HFF-Myc (cell line): ENCODE data around the gene BMPR1B.

ENCODE experiments used
- DNase-seq: peaks from one replicate; pipeline ENCODE4 v3.0.0-alpha.2; 2011; ENCODE audit warnings: low read depth; ENCODE audit errors: extremely low read depth
- H3K4me3 ChIP-seq: replicated peaks from 2 replicates; pipeline ENCODE4 v1.5.1; 2011; ENCODE audit warnings: low read depth, mild to moderate bottlenecking, control low read depth, low read length
- TF ChIP-seq, protein P1 (sequence below): IDR thresholded peaks from 2 replicates; pipeline ENCODE4 v1.5.1; 2012; ENCODE audit warnings: mild to moderate bottlenecking, low read depth, low read length, control low read depth; ENCODE audit errors: missing control alignments

The BMPR1B gene

DNA sequence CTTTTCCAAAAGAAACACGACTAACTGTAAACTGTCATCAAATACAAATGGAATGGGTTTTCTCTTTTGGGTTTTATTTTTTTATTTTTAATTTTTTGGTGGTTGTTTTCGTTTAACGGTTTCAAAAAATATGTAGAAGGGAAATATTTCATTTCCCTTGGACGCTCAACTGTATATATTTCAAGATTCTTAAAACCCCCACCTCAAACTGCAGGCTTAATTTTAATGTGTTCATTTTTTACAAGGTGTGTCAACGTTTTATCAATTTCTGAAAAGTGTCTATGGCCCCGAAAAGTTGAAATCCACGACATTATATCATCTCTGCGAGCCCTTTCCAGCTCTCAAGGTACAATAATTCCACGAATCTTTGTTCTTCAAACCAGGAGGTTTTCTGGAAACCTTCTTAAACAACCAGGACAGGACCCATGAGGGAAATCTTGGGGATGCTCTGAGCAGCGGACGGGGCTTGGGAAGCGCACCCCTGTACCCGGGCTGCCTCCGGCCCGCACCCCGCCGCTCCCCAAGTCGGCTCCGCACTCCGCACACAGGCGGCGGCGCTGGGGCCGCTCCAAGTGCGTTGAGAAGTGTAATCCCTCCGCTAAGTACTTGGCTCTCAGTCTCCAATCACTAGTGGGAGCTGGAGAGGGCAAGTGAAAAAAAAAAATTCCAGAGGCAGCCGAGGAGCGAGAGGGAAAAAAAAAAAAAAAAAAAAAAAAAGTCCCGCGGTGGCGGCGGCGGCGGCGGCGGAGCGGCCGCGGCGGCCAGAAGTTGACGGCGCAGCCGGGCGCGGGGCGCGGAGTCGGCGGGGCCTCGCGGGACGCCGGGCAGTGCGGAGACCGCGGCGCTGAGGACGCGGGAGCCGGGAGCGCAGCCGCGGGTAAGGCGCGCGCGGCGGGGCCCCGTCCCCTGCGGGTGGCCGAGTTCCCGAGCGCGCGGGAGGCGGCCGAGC is at the start of gene BMPR1B:
BMPR1B (plus strand) TSS at position 764 of the 949 bp plus-strand sequence. CDS start 346,470 bp downstream, outside the sequence.
- TF ChIP-seq, protein P1, sequence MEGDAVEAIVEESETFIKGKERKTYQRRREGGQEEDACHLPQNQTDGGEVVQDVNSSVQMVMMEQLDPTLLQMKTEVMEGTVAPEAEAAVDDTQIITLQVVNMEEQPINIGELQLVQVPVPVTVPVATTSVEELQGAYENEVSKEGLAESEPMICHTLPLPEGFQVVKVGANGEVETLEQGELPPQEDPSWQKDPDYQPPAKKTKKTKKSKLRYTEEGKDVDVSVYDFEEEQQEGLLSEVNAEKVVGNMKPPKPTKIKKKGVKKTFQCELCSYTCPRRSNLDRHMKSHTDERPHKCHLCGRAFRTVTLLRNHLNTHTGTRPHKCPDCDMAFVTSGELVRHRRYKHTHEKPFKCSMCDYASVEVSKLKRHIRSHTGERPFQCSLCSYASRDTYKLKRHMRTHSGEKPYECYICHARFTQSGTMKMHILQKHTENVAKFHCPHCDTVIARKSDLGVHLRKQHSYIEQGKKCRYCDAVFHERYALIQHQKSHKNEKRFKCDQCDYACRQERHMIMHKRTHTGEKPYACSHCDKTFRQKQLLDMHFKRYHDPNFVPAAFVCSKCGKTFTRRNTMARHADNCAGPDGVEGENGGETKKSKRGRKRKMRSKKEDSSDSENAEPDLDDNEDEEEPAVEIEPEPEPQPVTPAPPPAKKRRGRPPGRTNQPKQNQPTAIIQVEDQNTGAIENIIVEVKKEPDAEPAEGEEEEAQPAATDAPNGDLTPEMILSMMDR: no peak
- DNase-seq: no peak
- H3K4me3 ChIP-seq: peak within 1 kb of the TSS; percentile 34

DNA sequence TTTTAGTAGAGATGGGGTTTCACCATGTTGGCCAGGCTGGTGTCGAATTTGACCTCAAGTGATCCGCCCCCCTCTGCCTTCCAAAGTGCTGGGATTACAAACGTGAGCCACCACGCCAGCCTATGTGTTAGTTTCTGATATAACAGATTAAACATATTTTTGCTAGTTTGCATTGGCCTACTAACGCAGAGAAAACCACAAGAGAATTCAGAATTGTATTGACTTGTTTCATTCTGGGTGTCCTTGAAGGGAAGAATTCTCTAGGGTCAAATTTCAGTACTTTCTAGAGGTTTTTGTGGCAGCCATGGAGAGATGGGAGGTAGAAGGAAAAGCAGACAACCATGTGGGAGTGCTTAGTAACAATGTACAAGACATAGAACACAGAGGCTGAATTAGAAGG is 46.1 kb upstream of the BMPR1B start:
- no peak overlapping the region for H3K4me3 ChIP-seq
- DNase-seq: no peak
- TF ChIP-seq, protein P1: no peak

GRCh38 chr4:94714365-94715160 is 43.2 kb upstream of the BMPR1B start:
- no peak for DNase-seq
- TF ChIP-seq, protein P1: no peak
- H3K4me3 ChIP-seq: no peak overlapping the region

- DNase-seq: no peak
- TF ChIP-seq, protein P1: no peak
- H3K4me3 ChIP-seq: no peak overlapping the region
Measured at GRCh38 chr4:94715726-94716125, 42.0 kb upstream of the BMPR1B start.

DNA sequence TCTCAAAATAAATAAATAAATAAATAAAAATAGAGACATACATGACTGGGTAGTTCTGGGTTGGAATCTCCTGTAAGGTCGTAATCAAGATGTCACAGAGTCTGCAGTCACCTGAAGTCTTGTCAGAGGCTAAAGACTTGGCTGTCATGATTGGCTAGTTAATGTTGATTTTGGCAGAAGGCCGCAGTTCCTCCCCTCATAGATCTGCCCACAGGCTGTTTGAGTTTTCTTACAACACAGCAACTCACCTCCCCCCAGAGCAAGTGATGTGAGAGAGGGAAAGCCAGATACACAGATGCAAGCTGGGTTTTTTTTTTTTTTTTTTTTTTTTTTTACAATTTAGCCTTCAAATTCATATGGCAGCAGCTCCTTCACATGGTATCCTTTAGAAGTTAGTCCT is 36.4 kb upstream of the BMPR1B start:
- TF ChIP-seq, protein P1: no peak
- H3K4me3 ChIP-seq: no peak overlapping the region
- no peak for DNase-seq

GRCh38 chr4:94722270-94722669 is 35.5 kb upstream of the BMPR1B start:
- no peak overlapping the region for H3K4me3 ChIP-seq
- DNase-seq: no peak
- TF ChIP-seq, protein P1: no peak
